ENCODE data around the gene SNCB. TPM values are rescaled to one million over a fixed set of nuclear protein-coding genes. Genes with fewer than 3 reads are reported as not detected.

SNCB gene
- total RNA-seq, 1 experiment from 2014 or later, result not detected

DNA sequence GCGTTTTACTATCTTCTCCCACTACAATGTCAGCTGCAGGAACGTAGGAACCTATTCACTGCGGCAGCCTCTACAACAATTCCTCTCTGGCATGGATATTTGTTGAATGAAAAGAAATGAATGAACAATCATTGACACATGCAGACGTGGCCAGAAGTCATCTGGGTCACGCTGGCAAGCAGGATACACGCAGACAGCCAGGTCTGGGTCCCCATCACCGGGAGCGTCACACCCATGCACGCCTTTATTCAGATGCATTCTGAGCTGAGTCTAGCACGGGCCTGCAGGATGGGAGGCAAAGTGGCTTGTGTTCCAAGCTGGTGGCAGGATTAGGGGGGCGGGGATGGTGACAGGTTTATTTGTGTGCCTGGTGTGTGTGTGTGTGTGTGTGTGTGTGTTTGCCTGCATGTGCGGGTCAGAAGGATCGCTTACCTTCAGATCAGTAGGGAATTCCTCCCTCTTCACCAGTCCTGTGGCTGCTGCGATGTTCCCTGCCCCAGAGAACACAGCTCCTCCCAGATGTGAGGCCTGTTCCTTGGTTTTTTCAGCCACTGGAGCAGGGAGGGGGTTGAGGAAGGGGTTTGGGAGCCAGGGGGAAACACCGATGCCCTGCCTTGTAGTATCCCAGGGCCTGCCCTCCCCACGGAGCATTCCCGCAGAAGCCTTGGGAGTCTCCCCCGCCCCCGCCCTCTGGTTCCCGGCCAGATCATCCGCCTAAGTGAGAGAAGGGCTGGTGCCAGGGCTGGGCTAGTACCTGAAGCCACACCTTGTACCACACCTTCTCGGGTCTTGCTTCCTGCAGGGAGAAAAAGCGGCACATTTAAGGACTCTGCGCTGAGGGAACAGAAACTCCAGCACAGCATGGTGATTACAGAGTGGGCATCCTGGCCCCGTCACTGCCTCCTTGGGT, 4.1 kb downstream of the SNCB start:
- DNase-seq (ENCODE audit: low read depth, low spot score), result no peak

More for the DNA sequence above, 4.1 kb downstream of the SNCB start:
- ATAC-seq, result peak; percentile 55
- POLR2A ChIA-PET, result no interaction called here
- Histone ChIP-seq H3K4me3 (replicated peaks in 1 of 2; ENCODE audit: low read depth in 1 of 2, low read length in 2 of 2) (no peak overlapping the region), H3K4me1 (ENCODE audit: control insufficient read depth in 1 of 2, insufficient read depth in 2 of 2, low read length in 2 of 2) (peaks cover 0 to 18% of the 10 kb centered on the region in 2 experiments; a peak in 2 of 4 replicates), H3K79me2 (ENCODE audit: insufficient read depth, low read length) (no peaks in the 10 kb centered on the region), H3K27me3 (ENCODE audit: insufficient read depth, low read length) (no peaks in the 10 kb centered on the region), H3K9me3 (ENCODE audit: control insufficient read depth in 1 of 2, insufficient read depth in 1 of 2, low read depth in 1 of 2, low read length in 2 of 2) (no peaks in the 10 kb centered on the region), H3K36me3 (ENCODE audit: control insufficient read depth in 1 of 2, insufficient read depth in 2 of 2, low read length in 2 of 2) (no peaks in the 10 kb centered on the region), H3K27ac (ENCODE audit: low read depth, low read length) (no peak overlapping the region), H4K20me1 (ENCODE audit: insufficient read depth) (no peaks in the 10 kb centered on the region), H3K9me2 (ENCODE audit: insufficient read depth) (no peaks in the 10 kb centered on the region), H3K9ac (ENCODE audit: low read length) (no peak overlapping the region), H3K4me2 (ENCODE audit: low read length) (peak overlapping the region; percentile 5; the same call in 1 of the 2 replicates), H2AFZ (ENCODE audit: low read depth, low read length, poor library complexity, severe bottlenecking) (no peak overlapping the region)
- no peak for TF ChIP-seq RAD21 (IDR thresholded peaks at IDR 0.05; ENCODE audit: low read depth)
- TF ChIP-seq POLR2AphosphoS5 (IDR thresholded peaks at IDR 0.05; ENCODE audit: low read depth, low read length), result no peak
- TF ChIP-seq CBX3 (IDR thresholded peaks at IDR 0.05; ENCODE audit: low read depth), result no peak
- no peak for TF ChIP-seq EZH2phosphoT487 (IDR thresholded peaks at IDR 0.05; ENCODE audit: borderline replicate concordance)
- no peak for TF ChIP-seq ZNF274 (IDR thresholded peaks at IDR 0.05; ENCODE audit: low read depth, low read length)
- no peak for TF ChIP-seq EZH2 (IDR thresholded peaks at IDR 0.05)
- TF ChIP-seq POLR2A (IDR thresholded peaks at IDR 0.05; ENCODE audit: borderline replicate concordance, extremely low read depth, insufficient read depth, insufficient read length), result no peak
- TF ChIP-seq EGR1 (IDR thresholded peaks at IDR 0.05; ENCODE audit: low read depth), result no peak
- no peak for TF ChIP-seq YY1 (IDR thresholded peaks at IDR 0.05; ENCODE audit: extremely low read depth, insufficient replicate concordance, low read depth, low read length)
- TF ChIP-seq CEBPB (IDR thresholded peaks at IDR 0.05; ENCODE audit: low read depth), result no peak
- no peak for TF ChIP-seq TCF7L2 (IDR thresholded peaks at IDR 0.05; ENCODE audit: borderline replicate concordance, extremely low read depth, insufficient read depth, insufficient read length)
- TF ChIP-seq ATF3 (IDR thresholded peaks at IDR 0.05), result no peak
- no peak for TF ChIP-seq ELF1 (IDR thresholded peaks at IDR 0.05; ENCODE audit: borderline replicate concordance, low read depth)
- TF ChIP-seq JUND (IDR thresholded peaks at IDR 0.05), result no peak
- no peak for TF ChIP-seq SIN3A (IDR thresholded peaks at IDR 0.05; ENCODE audit: low read depth)
- TF ChIP-seq MAX (IDR thresholded peaks at IDR 0.05), result no peak
- no peak for TF ChIP-seq SP1 (IDR thresholded peaks at IDR 0.05; ENCODE audit: low read depth)
- TF ChIP-seq, protein P1, sequence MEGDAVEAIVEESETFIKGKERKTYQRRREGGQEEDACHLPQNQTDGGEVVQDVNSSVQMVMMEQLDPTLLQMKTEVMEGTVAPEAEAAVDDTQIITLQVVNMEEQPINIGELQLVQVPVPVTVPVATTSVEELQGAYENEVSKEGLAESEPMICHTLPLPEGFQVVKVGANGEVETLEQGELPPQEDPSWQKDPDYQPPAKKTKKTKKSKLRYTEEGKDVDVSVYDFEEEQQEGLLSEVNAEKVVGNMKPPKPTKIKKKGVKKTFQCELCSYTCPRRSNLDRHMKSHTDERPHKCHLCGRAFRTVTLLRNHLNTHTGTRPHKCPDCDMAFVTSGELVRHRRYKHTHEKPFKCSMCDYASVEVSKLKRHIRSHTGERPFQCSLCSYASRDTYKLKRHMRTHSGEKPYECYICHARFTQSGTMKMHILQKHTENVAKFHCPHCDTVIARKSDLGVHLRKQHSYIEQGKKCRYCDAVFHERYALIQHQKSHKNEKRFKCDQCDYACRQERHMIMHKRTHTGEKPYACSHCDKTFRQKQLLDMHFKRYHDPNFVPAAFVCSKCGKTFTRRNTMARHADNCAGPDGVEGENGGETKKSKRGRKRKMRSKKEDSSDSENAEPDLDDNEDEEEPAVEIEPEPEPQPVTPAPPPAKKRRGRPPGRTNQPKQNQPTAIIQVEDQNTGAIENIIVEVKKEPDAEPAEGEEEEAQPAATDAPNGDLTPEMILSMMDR (IDR thresholded peaks at IDR 0.05 in 2 of 3, conservative IDR thresholded peaks at IDR 0.05 in 1 of 3; ENCODE audit: borderline replicate concordance in 1 of 3, insufficient read depth in 1 of 3, low read depth in 2 of 3, low read length in 2 of 3), result no peak
- TF ChIP-seq, protein P2, sequence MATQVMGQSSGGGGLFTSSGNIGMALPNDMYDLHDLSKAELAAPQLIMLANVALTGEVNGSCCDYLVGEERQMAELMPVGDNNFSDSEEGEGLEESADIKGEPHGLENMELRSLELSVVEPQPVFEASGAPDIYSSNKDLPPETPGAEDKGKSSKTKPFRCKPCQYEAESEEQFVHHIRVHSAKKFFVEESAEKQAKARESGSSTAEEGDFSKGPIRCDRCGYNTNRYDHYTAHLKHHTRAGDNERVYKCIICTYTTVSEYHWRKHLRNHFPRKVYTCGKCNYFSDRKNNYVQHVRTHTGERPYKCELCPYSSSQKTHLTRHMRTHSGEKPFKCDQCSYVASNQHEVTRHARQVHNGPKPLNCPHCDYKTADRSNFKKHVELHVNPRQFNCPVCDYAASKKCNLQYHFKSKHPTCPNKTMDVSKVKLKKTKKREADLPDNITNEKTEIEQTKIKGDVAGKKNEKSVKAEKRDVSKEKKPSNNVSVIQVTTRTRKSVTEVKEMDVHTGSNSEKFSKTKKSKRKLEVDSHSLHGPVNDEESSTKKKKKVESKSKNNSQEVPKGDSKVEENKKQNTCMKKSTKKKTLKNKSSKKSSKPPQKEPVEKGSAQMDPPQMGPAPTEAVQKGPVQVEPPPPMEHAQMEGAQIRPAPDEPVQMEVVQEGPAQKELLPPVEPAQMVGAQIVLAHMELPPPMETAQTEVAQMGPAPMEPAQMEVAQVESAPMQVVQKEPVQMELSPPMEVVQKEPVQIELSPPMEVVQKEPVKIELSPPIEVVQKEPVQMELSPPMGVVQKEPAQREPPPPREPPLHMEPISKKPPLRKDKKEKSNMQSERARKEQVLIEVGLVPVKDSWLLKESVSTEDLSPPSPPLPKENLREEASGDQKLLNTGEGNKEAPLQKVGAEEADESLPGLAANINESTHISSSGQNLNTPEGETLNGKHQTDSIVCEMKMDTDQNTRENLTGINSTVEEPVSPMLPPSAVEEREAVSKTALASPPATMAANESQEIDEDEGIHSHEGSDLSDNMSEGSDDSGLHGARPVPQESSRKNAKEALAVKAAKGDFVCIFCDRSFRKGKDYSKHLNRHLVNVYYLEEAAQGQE (IDR thresholded peaks at IDR 0.05; ENCODE audit: low read depth), result no peak
- no TSS peak for BruUV-seq (replicated peaks)
- RAD21 ChIA-PET (ENCODE audit: low non-redundant PET in 1 of 2, low total read pairs in 2 of 2, uncharacterized antibody in 2 of 2, unreplicated experiment in 2 of 2), result no interaction called here
- intact Hi-C loops (cut with micrococcal nuclease), result no loop called here
- CTCF ChIA-PET, result no interaction called here

Data from HCT116 (cell line).